Measurements from ENCODE around the gene RITA1.

GRCh38 chr12:113151655-113152054, 33.9 kb upstream of the RITA1 start:
- TF ChIP-seq CTCF (conservative IDR thresholded peaks at IDR 0.05; ENCODE audit: low read depth in 2 of 2) = 0 out of 4 replicates have a peak, but pooled peaks of 1 of the 2 experiments have one; percentile 7
- no peak for TF ChIP-seq EZH2 (IDR thresholded peaks at IDR 0.05; ENCODE audit: low read depth, unreplicated experiment)
- no peak for TF ChIP-seq EZH2phosphoT487 (IDR thresholded peaks at IDR 0.05; ENCODE audit: unreplicated experiment)
- TF ChIP-seq POLR2AphosphoS5 (IDR thresholded peaks at IDR 0.05; ENCODE audit: low read depth) = no peak
- TF ChIP-seq CREB1 (CRISPR knock-in tag; IDR thresholded peaks at IDR 0.05; ENCODE audit: low read depth) = no peak
- TF ChIP-seq, protein P1, sequence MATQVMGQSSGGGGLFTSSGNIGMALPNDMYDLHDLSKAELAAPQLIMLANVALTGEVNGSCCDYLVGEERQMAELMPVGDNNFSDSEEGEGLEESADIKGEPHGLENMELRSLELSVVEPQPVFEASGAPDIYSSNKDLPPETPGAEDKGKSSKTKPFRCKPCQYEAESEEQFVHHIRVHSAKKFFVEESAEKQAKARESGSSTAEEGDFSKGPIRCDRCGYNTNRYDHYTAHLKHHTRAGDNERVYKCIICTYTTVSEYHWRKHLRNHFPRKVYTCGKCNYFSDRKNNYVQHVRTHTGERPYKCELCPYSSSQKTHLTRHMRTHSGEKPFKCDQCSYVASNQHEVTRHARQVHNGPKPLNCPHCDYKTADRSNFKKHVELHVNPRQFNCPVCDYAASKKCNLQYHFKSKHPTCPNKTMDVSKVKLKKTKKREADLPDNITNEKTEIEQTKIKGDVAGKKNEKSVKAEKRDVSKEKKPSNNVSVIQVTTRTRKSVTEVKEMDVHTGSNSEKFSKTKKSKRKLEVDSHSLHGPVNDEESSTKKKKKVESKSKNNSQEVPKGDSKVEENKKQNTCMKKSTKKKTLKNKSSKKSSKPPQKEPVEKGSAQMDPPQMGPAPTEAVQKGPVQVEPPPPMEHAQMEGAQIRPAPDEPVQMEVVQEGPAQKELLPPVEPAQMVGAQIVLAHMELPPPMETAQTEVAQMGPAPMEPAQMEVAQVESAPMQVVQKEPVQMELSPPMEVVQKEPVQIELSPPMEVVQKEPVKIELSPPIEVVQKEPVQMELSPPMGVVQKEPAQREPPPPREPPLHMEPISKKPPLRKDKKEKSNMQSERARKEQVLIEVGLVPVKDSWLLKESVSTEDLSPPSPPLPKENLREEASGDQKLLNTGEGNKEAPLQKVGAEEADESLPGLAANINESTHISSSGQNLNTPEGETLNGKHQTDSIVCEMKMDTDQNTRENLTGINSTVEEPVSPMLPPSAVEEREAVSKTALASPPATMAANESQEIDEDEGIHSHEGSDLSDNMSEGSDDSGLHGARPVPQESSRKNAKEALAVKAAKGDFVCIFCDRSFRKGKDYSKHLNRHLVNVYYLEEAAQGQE (IDR thresholded peaks at IDR 0.05; ENCODE audit: unreplicated experiment) = no peak
